Stomach (tissue), 4 donors: ENCODE data around the gene TLCD1.

ENCODE experiments used
- POLR2A ChIP-seq, 4 donors: fragments of 450-650 bp; IDR thresholded peaks; one replicate each; pipeline ENCODE4 v1.6.1; 2016; ENCODE audit warnings: antibody characterized with exemption in 4 of 4, control low read depth in 2 of 4, mild to moderate bottlenecking in 1 of 4, moderate library complexity in 1 of 4
- POLR2AphosphoS5 ChIP-seq, 3 donors: sonication (generic); formaldehyde crosslinking; IDR thresholded peaks; one replicate each; pipeline ENCODE4 v1.6.1; 2016; ENCODE audit warnings: antibody characterized with exemption in 3 of 3
- TF ChIP-seq, protein P1 (sequence below), 7 experiments: fragments of 450-650 bp in 4 of 7; fragments of 200-600 bp in 3 of 7; sonication (generic) in 3 of 7; IDR thresholded peaks; one replicate each; pipeline ENCODE4 v1.5.1; 2016 to 2019; ENCODE audit warnings: antibody characterized with exemption in 7 of 7, control low read depth in 2 of 7, mild to moderate bottlenecking in 1 of 7

DNA sequence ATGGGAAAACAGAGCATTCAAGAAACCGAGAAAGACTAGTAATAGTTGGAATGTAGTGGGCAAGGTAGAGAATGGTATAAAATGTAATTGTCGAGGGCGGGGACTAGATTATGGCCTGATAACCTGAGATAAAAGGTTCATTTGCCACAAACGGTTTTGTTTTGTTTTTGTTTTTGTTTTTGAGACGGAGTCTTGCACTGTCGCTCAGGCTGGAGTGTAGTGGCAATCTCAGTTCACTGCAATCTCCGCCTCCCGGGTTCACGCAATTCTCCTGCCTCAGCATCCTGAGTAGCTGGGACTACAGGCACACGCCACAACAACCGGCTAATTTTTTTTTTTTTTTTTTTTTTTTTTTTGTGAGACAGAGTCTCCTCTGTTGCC is 3.9 kb upstream of the TLCD1 start:
- TF ChIP-seq POLR2A (IDR thresholded peaks at IDR 0.05) (no peak), POLR2AphosphoS5 (IDR thresholded peaks at IDR 0.05) (no peak)
- TF ChIP-seq, protein P1, sequence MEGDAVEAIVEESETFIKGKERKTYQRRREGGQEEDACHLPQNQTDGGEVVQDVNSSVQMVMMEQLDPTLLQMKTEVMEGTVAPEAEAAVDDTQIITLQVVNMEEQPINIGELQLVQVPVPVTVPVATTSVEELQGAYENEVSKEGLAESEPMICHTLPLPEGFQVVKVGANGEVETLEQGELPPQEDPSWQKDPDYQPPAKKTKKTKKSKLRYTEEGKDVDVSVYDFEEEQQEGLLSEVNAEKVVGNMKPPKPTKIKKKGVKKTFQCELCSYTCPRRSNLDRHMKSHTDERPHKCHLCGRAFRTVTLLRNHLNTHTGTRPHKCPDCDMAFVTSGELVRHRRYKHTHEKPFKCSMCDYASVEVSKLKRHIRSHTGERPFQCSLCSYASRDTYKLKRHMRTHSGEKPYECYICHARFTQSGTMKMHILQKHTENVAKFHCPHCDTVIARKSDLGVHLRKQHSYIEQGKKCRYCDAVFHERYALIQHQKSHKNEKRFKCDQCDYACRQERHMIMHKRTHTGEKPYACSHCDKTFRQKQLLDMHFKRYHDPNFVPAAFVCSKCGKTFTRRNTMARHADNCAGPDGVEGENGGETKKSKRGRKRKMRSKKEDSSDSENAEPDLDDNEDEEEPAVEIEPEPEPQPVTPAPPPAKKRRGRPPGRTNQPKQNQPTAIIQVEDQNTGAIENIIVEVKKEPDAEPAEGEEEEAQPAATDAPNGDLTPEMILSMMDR (IDR thresholded peaks at IDR 0.05): no peak
